Activated T-helper 17 cell treated with anti-CD3 and anti-CD28 coated beads, Interleukin-2, amount 50 U/mL, for 72 hours (primary cell): ENCODE results near the gene NFYB. TPM values are rescaled to one million over a fixed set of nuclear protein-coding genes. Genes with fewer than 3 reads are reported as not detected.

Source experiments
- total RNA-seq, 2 donors: library from RNA; stranded (reverse); gene quantifications; one replicate each; pipeline ENCODE4 v1.2.3, GENCODE V29; 2022

NFYB gene
- total RNA-seq, 2 donors from 2014 or later, result 8.9 to 15.1 TPM

Other genes starting within 250 kb of the NFYB start
- 100 to 1,000 TPM; 324 to 453 TPM for gene HSP90B1, start 207.8 kb downstream of the NFYB start, total RNA-seq
- 10 to 100 TPM; 35.9 to 38.2 TPM for gene TDG, start 172.3 kb downstream of the NFYB start, total RNA-seq
- gene GLT8D2, start 88.0 kb downstream of the NFYB start, total RNA-seq, result under 1 TPM in 1 of 2 donors, not detected in 1; 0.58 TPM
- 10 to 100 TPM in 1 of 2 donors, 1 to 10 TPM in 1; 9.2 to 11.7 TPM for gene HCFC2, start 73.7 kb downstream of the NFYB start, total RNA-seq
- 100 to 1,000 TPM in 1 of 2 donors, 10 to 100 TPM in 1; 69.2 to 119 TPM for gene TXNRD1, start 77.6 kb upstream of the NFYB start, total RNA-seq
- gene EID3, start 165.5 kb upstream of the NFYB start, total RNA-seq, result 1 to 10 TPM; 3.0 to 7.3 TPM